ENCODE measurements around the gene B3GNT9.

The B3GNT9 gene

GRCh38 chr16:67147437-67148140 is 3.2 kb downstream of the B3GNT9 start:
- no peak for TF ChIP-seq CTCF (IDR thresholded peaks at IDR 0.05; ENCODE audit: low read depth, low read length)
- no peak for DNase-seq (ENCODE audit: low read depth, low spot score)
- in situ Hi-C loops (cut with HindIII; ENCODE audit: low sequenced_read_pairs): no loop called here
- no peak overlapping the region for H3K4me3 ChIP-seq (ENCODE audit: low read depth, low read length)

- DNase-seq (ENCODE audit: low read depth, low spot score): no peak
- H3K4me3 ChIP-seq (ENCODE audit: low read depth, low read length): no peak overlapping the region
- no peak for TF ChIP-seq CTCF (IDR thresholded peaks at IDR 0.05; ENCODE audit: low read depth, low read length)
- in situ Hi-C loops (cut with HindIII; ENCODE audit: low sequenced_read_pairs): no loop called here
These were observed 4.1 kb downstream of the B3GNT9 start for GRCh38 chr16:67146523-67147357.

GRCh38 chr16:67145746-67146145 is 5.1 kb downstream of the B3GNT9 start:
- DNase-seq (ENCODE audit: low read depth, low spot score): no peak
- no peak overlapping the region for H3K4me3 ChIP-seq (ENCODE audit: low read depth, low read length)

GRCh38 chr16:67144943-67145342 is 5.9 kb downstream of the B3GNT9 start:
- in situ Hi-C loops (cut with HindIII; ENCODE audit: low sequenced_read_pairs): no loop called here
- DNase-seq (ENCODE audit: low read depth, low spot score): no peak
- TF ChIP-seq CTCF (IDR thresholded peaks at IDR 0.05; ENCODE audit: low read depth, low read length): no peak
- H3K4me3 ChIP-seq (ENCODE audit: low read depth, low read length): no peak overlapping the region

More at GRCh38 chr16:67145746-67146145, 5.1 kb downstream of the B3GNT9 start:
- in situ Hi-C loops (cut with HindIII; ENCODE audit: low sequenced_read_pairs): no loop called here
- no peak for TF ChIP-seq CTCF (IDR thresholded peaks at IDR 0.05; ENCODE audit: low read depth, low read length)

GRCh38 chr16:67142342-67142741 is 8.5 kb downstream of the B3GNT9 start:
- in situ Hi-C loops (cut with HindIII; ENCODE audit: low sequenced_read_pairs): no loop called here
- no peak for DNase-seq (ENCODE audit: low read depth, low spot score)
- H3K4me3 ChIP-seq (ENCODE audit: low read depth, low read length): no peak overlapping the region
- no peak for TF ChIP-seq CTCF (IDR thresholded peaks at IDR 0.05; ENCODE audit: low read depth, low read length)

GRCh38 chr16:67141391-67141790 is 9.4 kb downstream of the B3GNT9 start:
- in situ Hi-C loops (cut with HindIII; ENCODE audit: low sequenced_read_pairs): no loop called here
- no peak for DNase-seq (ENCODE audit: low read depth, low spot score)
- TF ChIP-seq CTCF (IDR thresholded peaks at IDR 0.05; ENCODE audit: low read depth, low read length): no peak
- no peak overlapping the region for H3K4me3 ChIP-seq (ENCODE audit: low read depth, low read length)
